Measurements from ENCODE around the gene ZIC4.
A peak's percentile ranks its signal among the peaks of the same experiment; 100 is the strongest.

Gene ZIC4

GRCh38 chr3:147383617-147384016 lies 22.7 kb downstream of the ZIC4 start:
- no peaks in the 10 kb centered on the region for H3K27me3 ChIP-seq (ENCODE audit: control insufficient read depth, insufficient read depth, low read length)
- H3K4me2 ChIP-seq (ENCODE audit: low read length) = no peak overlapping the region
- H3K9ac ChIP-seq (ENCODE audit: low read depth, low read length) = no peak overlapping the region
- H3K36me3 ChIP-seq (ENCODE audit: insufficient read depth, low read length) = no peaks in the 10 kb centered on the region
- no peaks in the 10 kb centered on the region for H3K9me3 ChIP-seq (replicated peaks; ENCODE audit: low read length)
- H3K4me3 ChIP-seq (ENCODE audit: low read length) = no peak overlapping the region
- no peaks in the 10 kb centered on the region for H3K4me1 ChIP-seq (ENCODE audit: control insufficient read depth, insufficient read depth, low read length)

GRCh38 chr3:147381596-147381995 lies 24.7 kb downstream of the ZIC4 start:
- Histone ChIP-seq H3K9me3 (replicated peaks; ENCODE audit: low read length) (no peaks in the 10 kb centered on the region), H3K4me1 (ENCODE audit: control insufficient read depth, insufficient read depth, low read length) (no peaks in the 10 kb centered on the region), H3K9ac (ENCODE audit: low read depth, low read length) (no peak overlapping the region), H3K4me2 (ENCODE audit: low read length) (no peak overlapping the region), H3K27me3 (ENCODE audit: control insufficient read depth, insufficient read depth, low read length) (peaks cover 4% of the 10 kb centered on the region), H3K36me3 (ENCODE audit: insufficient read depth, low read length) (no peaks in the 10 kb centered on the region), H3K4me3 (ENCODE audit: low read length) (no peak overlapping the region)

GRCh38 chr3:147380977-147381376 lies 25.4 kb downstream of the ZIC4 start:
- H3K4me2 ChIP-seq (ENCODE audit: low read length) = no peak overlapping the region
- no peak overlapping the region for H3K9ac ChIP-seq (ENCODE audit: low read depth, low read length)
- H3K4me3 ChIP-seq (ENCODE audit: low read length) = no peak overlapping the region
- H3K4me1 ChIP-seq (ENCODE audit: control insufficient read depth, insufficient read depth, low read length) = no peaks in the 10 kb centered on the region
- peaks cover 4% of the 10 kb centered on the region for H3K27me3 ChIP-seq (ENCODE audit: control insufficient read depth, insufficient read depth, low read length)
- no peaks in the 10 kb centered on the region for H3K36me3 ChIP-seq (ENCODE audit: insufficient read depth, low read length)
- no peaks in the 10 kb centered on the region for H3K9me3 ChIP-seq (replicated peaks; ENCODE audit: low read length)

- H3K4me2 ChIP-seq (ENCODE audit: low read length) = no peak overlapping the region
- no peaks in the 10 kb centered on the region for H3K4me1 ChIP-seq (ENCODE audit: control insufficient read depth, insufficient read depth, low read length)
- H3K4me3 ChIP-seq (ENCODE audit: low read length) = no peak overlapping the region
- H3K9me3 ChIP-seq (replicated peaks; ENCODE audit: low read length) = no peaks in the 10 kb centered on the region
- no peaks in the 10 kb centered on the region for H3K36me3 ChIP-seq (ENCODE audit: insufficient read depth, low read length)
- no peak overlapping the region for H3K9ac ChIP-seq (ENCODE audit: low read depth, low read length)
- H3K27me3 ChIP-seq (ENCODE audit: control insufficient read depth, insufficient read depth, low read length) = peaks cover 4% of the 10 kb centered on the region
Measured at GRCh38 chr3:147380387-147380951, 25.9 kb downstream of the ZIC4 start.

- H3K9me3 ChIP-seq (replicated peaks; ENCODE audit: low read length) = no peaks in the 10 kb centered on the region
- H3K36me3 ChIP-seq (ENCODE audit: insufficient read depth, low read length) = no peaks in the 10 kb centered on the region
- no peaks in the 10 kb centered on the region for H3K4me1 ChIP-seq (ENCODE audit: control insufficient read depth, insufficient read depth, low read length)
- no peak overlapping the region for H3K4me3 ChIP-seq (ENCODE audit: low read length)
- H3K27me3 ChIP-seq (ENCODE audit: control insufficient read depth, insufficient read depth, low read length) = peaks cover 9% of the 10 kb centered on the region
- H3K4me2 ChIP-seq (ENCODE audit: low read length) = no peak overlapping the region
- no peak overlapping the region for H3K9ac ChIP-seq (ENCODE audit: low read depth, low read length)
Measured at GRCh38 chr3:147379651-147380050, 26.7 kb downstream of the ZIC4 start.

- H3K36me3 ChIP-seq (ENCODE audit: insufficient read depth, low read length) = no peaks in the 10 kb centered on the region
- H3K4me3 ChIP-seq (ENCODE audit: low read length) = no peak overlapping the region
- no peaks in the 10 kb centered on the region for H3K4me1 ChIP-seq (ENCODE audit: control insufficient read depth, insufficient read depth, low read length)
- no peak overlapping the region for H3K9ac ChIP-seq (ENCODE audit: low read depth, low read length)
- peaks cover 24% of the 10 kb centered on the region for H3K27me3 ChIP-seq (ENCODE audit: control insufficient read depth, insufficient read depth, low read length)
- peak overlapping the region; percentile 31 for H3K4me2 ChIP-seq (ENCODE audit: low read length)
- H3K9me3 ChIP-seq (replicated peaks; ENCODE audit: low read length) = no peaks in the 10 kb centered on the region
Measured at GRCh38 chr3:147377412-147378367, 28.7 kb downstream of the ZIC4 start.

GRCh38 chr3:147373301-147373700 lies 33.0 kb downstream of the ZIC4 start:
- Histone ChIP-seq H3K27me3 (ENCODE audit: control insufficient read depth, insufficient read depth, low read length) (peaks cover 64% of the 10 kb centered on the region), H3K4me1 (ENCODE audit: control insufficient read depth, insufficient read depth, low read length) (no peaks in the 10 kb centered on the region), H3K4me3 (ENCODE audit: low read length) (no peak overlapping the region), H3K36me3 (ENCODE audit: insufficient read depth, low read length) (no peaks in the 10 kb centered on the region), H3K4me2 (ENCODE audit: low read length) (no peak overlapping the region), H3K9me3 (replicated peaks; ENCODE audit: low read length) (peaks cover 5% of the 10 kb centered on the region), H3K9ac (ENCODE audit: low read depth, low read length) (no peak overlapping the region)

- no peak overlapping the region for H3K4me2 ChIP-seq (ENCODE audit: low read length)
- H3K27me3 ChIP-seq (ENCODE audit: control insufficient read depth, insufficient read depth, low read length) = peaks cover 69% of the 10 kb centered on the region
- H3K4me1 ChIP-seq (ENCODE audit: control insufficient read depth, insufficient read depth, low read length) = no peaks in the 10 kb centered on the region
- H3K9me3 ChIP-seq (replicated peaks; ENCODE audit: low read length) = peaks cover 5% of the 10 kb centered on the region
- no peaks in the 10 kb centered on the region for H3K36me3 ChIP-seq (ENCODE audit: insufficient read depth, low read length)
- no peak overlapping the region for H3K4me3 ChIP-seq (ENCODE audit: low read length)
- no peak overlapping the region for H3K9ac ChIP-seq (ENCODE audit: low read depth, low read length)
Measured at GRCh38 chr3:147372525-147373027, 33.8 kb downstream of the ZIC4 start.

- H3K4me2 ChIP-seq (ENCODE audit: low read length) = no peak overlapping the region
- no peaks in the 10 kb centered on the region for H3K4me1 ChIP-seq (ENCODE audit: control insufficient read depth, insufficient read depth, low read length)
- no peaks in the 10 kb centered on the region for H3K36me3 ChIP-seq (ENCODE audit: insufficient read depth, low read length)
- peaks cover 5% of the 10 kb centered on the region for H3K9me3 ChIP-seq (replicated peaks; ENCODE audit: low read length)
- H3K9ac ChIP-seq (ENCODE audit: low read depth, low read length) = no peak overlapping the region
- peaks cover 71% of the 10 kb centered on the region for H3K27me3 ChIP-seq (ENCODE audit: control insufficient read depth, insufficient read depth, low read length)
- no peak overlapping the region for H3K4me3 ChIP-seq (ENCODE audit: low read length)
Measured at GRCh38 chr3:147371771-147372340, 34.5 kb downstream of the ZIC4 start.

GRCh38 chr3:147371140-147371539 lies 35.2 kb downstream of the ZIC4 start:
- Histone ChIP-seq H3K4me3 (ENCODE audit: low read length) (no peak overlapping the region), H3K9me3 (replicated peaks; ENCODE audit: low read length) (peaks cover 5% of the 10 kb centered on the region), H3K27me3 (ENCODE audit: control insufficient read depth, insufficient read depth, low read length) (peaks cover 71% of the 10 kb centered on the region), H3K36me3 (ENCODE audit: insufficient read depth, low read length) (no peaks in the 10 kb centered on the region), H3K4me1 (ENCODE audit: control insufficient read depth, insufficient read depth, low read length) (no peaks in the 10 kb centered on the region), H3K9ac (ENCODE audit: low read depth, low read length) (no peak overlapping the region), H3K4me2 (ENCODE audit: low read length) (no peak overlapping the region)

GRCh38 chr3:147370349-147370748 lies 36.0 kb downstream of the ZIC4 start:
- Histone ChIP-seq H3K9me3 (replicated peaks; ENCODE audit: low read length) (peaks cover 5% of the 10 kb centered on the region), H3K36me3 (ENCODE audit: insufficient read depth, low read length) (no peaks in the 10 kb centered on the region), H3K4me2 (ENCODE audit: low read length) (peak overlapping the region; percentile 21), H3K4me1 (ENCODE audit: control insufficient read depth, insufficient read depth, low read length) (no peaks in the 10 kb centered on the region), H3K4me3 (ENCODE audit: low read length) (no peak overlapping the region), H3K27me3 (ENCODE audit: control insufficient read depth, insufficient read depth, low read length) (peaks cover 76% of the 10 kb centered on the region), H3K9ac (ENCODE audit: low read depth, low read length) (no peak overlapping the region)
